ENCODE results near the gene EML3.
"Not testable (repeated sequence)": the region's sequence is repeated elsewhere in the genome, so short reads cannot be mapped to it uniquely, and the experiment has no call there.

DNA sequence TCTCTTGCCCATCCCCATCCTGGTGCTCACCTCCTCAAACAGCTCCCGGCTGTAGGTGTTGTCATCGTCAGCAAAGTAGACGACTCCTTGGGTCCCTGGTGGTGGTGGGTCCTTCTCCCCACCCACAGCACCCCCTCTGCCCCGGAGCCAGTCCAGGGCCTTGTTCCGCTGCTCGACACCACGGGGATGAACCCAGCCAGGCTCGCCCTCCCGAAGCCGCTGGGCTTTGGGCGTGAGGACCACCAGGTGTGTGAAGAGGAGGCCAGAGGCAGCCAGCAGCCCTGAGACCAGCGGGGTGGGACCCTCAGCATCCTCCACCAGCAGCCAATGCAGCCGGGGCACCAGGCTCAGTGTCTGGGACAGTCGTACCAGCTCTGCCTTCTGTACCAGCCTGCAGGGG is 4.4 kb upstream of the EML3 start:
- TF ChIP-seq POLR2A (IDR thresholded peaks at IDR 0.05), result not testable (repeated sequence)
- TF ChIP-seq, protein P1, sequence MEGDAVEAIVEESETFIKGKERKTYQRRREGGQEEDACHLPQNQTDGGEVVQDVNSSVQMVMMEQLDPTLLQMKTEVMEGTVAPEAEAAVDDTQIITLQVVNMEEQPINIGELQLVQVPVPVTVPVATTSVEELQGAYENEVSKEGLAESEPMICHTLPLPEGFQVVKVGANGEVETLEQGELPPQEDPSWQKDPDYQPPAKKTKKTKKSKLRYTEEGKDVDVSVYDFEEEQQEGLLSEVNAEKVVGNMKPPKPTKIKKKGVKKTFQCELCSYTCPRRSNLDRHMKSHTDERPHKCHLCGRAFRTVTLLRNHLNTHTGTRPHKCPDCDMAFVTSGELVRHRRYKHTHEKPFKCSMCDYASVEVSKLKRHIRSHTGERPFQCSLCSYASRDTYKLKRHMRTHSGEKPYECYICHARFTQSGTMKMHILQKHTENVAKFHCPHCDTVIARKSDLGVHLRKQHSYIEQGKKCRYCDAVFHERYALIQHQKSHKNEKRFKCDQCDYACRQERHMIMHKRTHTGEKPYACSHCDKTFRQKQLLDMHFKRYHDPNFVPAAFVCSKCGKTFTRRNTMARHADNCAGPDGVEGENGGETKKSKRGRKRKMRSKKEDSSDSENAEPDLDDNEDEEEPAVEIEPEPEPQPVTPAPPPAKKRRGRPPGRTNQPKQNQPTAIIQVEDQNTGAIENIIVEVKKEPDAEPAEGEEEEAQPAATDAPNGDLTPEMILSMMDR (IDR thresholded peaks at IDR 0.05), result not testable (repeated sequence)
